Astrocyte of the cerebellum (primary cell): ENCODE results near the gene FAM234B.

ENCODE experiments used
- DNase-seq: peaks from one replicate; pipeline ENCODE4 v3.0.0-alpha.2; 2011; ENCODE audit warnings: low read depth
- H3K4me3 ChIP-seq: 2 replicates; pipeline ENCODE4 v1.5.1; 2011; ENCODE audit warnings: mild to moderate bottlenecking, low read depth, low read length, moderate library complexity
- CTCF ChIP-seq: IDR thresholded peaks from 2 replicates; pipeline ENCODE4 v1.5.1; 2012; ENCODE audit warnings: low read length, low read depth, moderate library complexity, mild to moderate bottlenecking; ENCODE audit errors: missing control alignments
- in situ Hi-C: cut with HindIII; loops from 2 replicates; pipeline ENCODE4 v1.10.0; 2017; ENCODE audit warnings: low sequenced_read_pairs

FAM234B gene

GRCh38 chr12:13084898-13085640 is 40.9 kb downstream of the FAM234B start:
- no peak for DNase-seq
- no peak overlapping the region for H3K4me3 ChIP-seq
- TF ChIP-seq CTCF, result no peak
- in situ Hi-C loops, result no loop called here

- no peak overlapping the region for H3K4me3 ChIP-seq
- no peak for DNase-seq
- in situ Hi-C loops, result no loop called here
- TF ChIP-seq CTCF, result no peak
Observed at GRCh38 chr12:13085968-13086686, 41.9 kb downstream of the FAM234B start.

- in situ Hi-C loops, result no loop called here
- DNase-seq, result no peak
- TF ChIP-seq CTCF, result no peak
- H3K4me3 ChIP-seq, result no peak overlapping the region
Observed at GRCh38 chr12:13087766-13088165, 43.6 kb downstream of the FAM234B start.

- no peak for TF ChIP-seq CTCF
- in situ Hi-C loops, result no loop called here
- DNase-seq, result no peak
- H3K4me3 ChIP-seq, result no peak overlapping the region
Observed at GRCh38 chr12:13088496-13088895, 44.3 kb downstream of the FAM234B start.

GRCh38 chr12:13090054-13090453 is 45.9 kb downstream of the FAM234B start:
- in situ Hi-C loops, result no loop called here

GRCh38 chr12:13091832-13092231 is 47.7 kb downstream of the FAM234B start:
- in situ Hi-C loops, result no loop called here
- H3K4me3 ChIP-seq, result no peak overlapping the region
- TF ChIP-seq CTCF, result no peak
- no peak for DNase-seq

More at GRCh38 chr12:13090054-13090453, 45.9 kb downstream of the FAM234B start:
- no peak for DNase-seq
- no peak overlapping the region for H3K4me3 ChIP-seq
- TF ChIP-seq CTCF, result no peak
